HG03175 (cell line): ENCODE data around the gene RHBDD1.

Experiments
- ATAC-seq: cut with Tn5 transposase; IDR thresholded peaks from one replicate; pipeline ENCODE4 v1.9.1; 2021; ENCODE audit warnings: mild to moderate bottlenecking, moderate library complexity; ENCODE audit not compliant: unreplicated experiment

The RHBDD1 gene

GRCh38 chr2:226835796-226836547, at the start of gene RHBDD1:
Gene RHBDD1 (plus strand): TSS chr2:226836054. CDS start chr2:226864694, 28,640 bp downstream.
- ATAC-seq, result peak; percentile 85

- ATAC-seq, result no peak
These were observed 47.8 kb upstream of the RHBDD1 start for GRCh38 chr2:226788064-226788463.

GRCh38 chr2:226788881-226789490, 46.9 kb upstream of the RHBDD1 start:
- no peak for ATAC-seq

GRCh38 chr2:226790011-226790410, 45.8 kb upstream of the RHBDD1 start:
- ATAC-seq, result no peak

- no peak for ATAC-seq
These were observed 45.4 kb upstream of the RHBDD1 start for GRCh38 chr2:226790431-226790830.

GRCh38 chr2:226791056-226791486, 44.8 kb upstream of the RHBDD1 start:
- peak; percentile 76 for ATAC-seq

- peak; percentile 98 for ATAC-seq
These were observed 44.3 kb upstream of the RHBDD1 start for GRCh38 chr2:226791487-226792081.

- ATAC-seq, result no peak
These were observed 43.5 kb upstream of the RHBDD1 start for GRCh38 chr2:226792155-226792881.

GRCh38 chr2:226793646-226794045, 42.2 kb upstream of the RHBDD1 start:
- no peak for ATAC-seq

GRCh38 chr2:226794196-226794661, 41.6 kb upstream of the RHBDD1 start:
- no peak for ATAC-seq

GRCh38 chr2:226794751-226795171, 41.1 kb upstream of the RHBDD1 start:
- no peak for ATAC-seq

GRCh38 chr2:226795281-226796011, 40.4 kb upstream of the RHBDD1 start:
- ATAC-seq, result no peak

GRCh38 chr2:226796012-226796839, 39.6 kb upstream of the RHBDD1 start:
- no peak for ATAC-seq

GRCh38 chr2:226796840-226797288, 39.0 kb upstream of the RHBDD1 start:
- no peak for ATAC-seq

GRCh38 chr2:226797289-226797988, 38.4 kb upstream of the RHBDD1 start:
- no peak for ATAC-seq

GRCh38 chr2:226797989-226798421, 37.8 kb upstream of the RHBDD1 start:
- ATAC-seq, result no peak

GRCh38 chr2:226798422-226799210, 37.2 kb upstream of the RHBDD1 start:
- ATAC-seq, result peak; percentile 19
